GM18502 (cell line): ENCODE results near the gene NBPF11.
"Not testable (repeated sequence)": the region's sequence is repeated elsewhere in the genome, so short reads cannot be mapped to it uniquely, and the experiment has no call there.

Experiments used
- ATAC-seq: cut with Tn5 transposase; IDR thresholded peaks from one replicate; pipeline ENCODE4 v1.9.1; 2021; ENCODE audit warnings: mild to moderate bottlenecking; ENCODE audit not compliant: unreplicated experiment, poor library complexity

Gene NBPF11

GRCh38 chr1:148151911-148152656 is at the start of gene NBPF11:
Gene NBPF11 (minus strand): TSS chr1:148152281. CDS start chr1:148127003, 25,278 bp downstream.
- peak; percentile 77 for ATAC-seq

GRCh38 chr1:148197396-148197795 is 45.3 kb upstream of the NBPF11 start:
- not testable (repeated sequence) for ATAC-seq

- ATAC-seq, result not testable (repeated sequence)
These were observed 44.9 kb upstream of the NBPF11 start for GRCh38 chr1:148196949-148197348.

GRCh38 chr1:148195115-148195514 is 43.0 kb upstream of the NBPF11 start:
- not testable (repeated sequence) for ATAC-seq

- ATAC-seq, result not testable (repeated sequence)
These were observed 36.7 kb upstream of the NBPF11 start for GRCh38 chr1:148188768-148189167.

- ATAC-seq, result not testable (repeated sequence)
These were observed 26.6 kb upstream of the NBPF11 start for GRCh38 chr1:148178682-148179081.

GRCh38 chr1:148175414-148175813 is 23.3 kb upstream of the NBPF11 start:
- not testable (repeated sequence) for ATAC-seq

GRCh38 chr1:148171995-148172394 is 19.9 kb upstream of the NBPF11 start:
- ATAC-seq, result not testable (repeated sequence)

- no peak for ATAC-seq
These were observed 14.7 kb upstream of the NBPF11 start for GRCh38 chr1:148166558-148167492.

GRCh38 chr1:148162363-148162762 is 10.3 kb upstream of the NBPF11 start:
- ATAC-seq, result no peak

GRCh38 chr1:148161053-148161901 is 9.2 kb upstream of the NBPF11 start:
- ATAC-seq, result no peak

GRCh38 chr1:148160343-148161052 is 8.4 kb upstream of the NBPF11 start:
- ATAC-seq, result no peak

GRCh38 chr1:148160048-148160342 is 7.9 kb upstream of the NBPF11 start:
- ATAC-seq, result no peak

- ATAC-seq, result no peak
These were observed 6.4 kb upstream of the NBPF11 start for GRCh38 chr1:148158341-148159003.

- not testable (repeated sequence) for ATAC-seq
These were observed 5.7 kb upstream of the NBPF11 start for GRCh38 chr1:148157803-148158202.

- peak; percentile 39 for ATAC-seq
These were observed 3.6 kb upstream of the NBPF11 start for GRCh38 chr1:148155494-148156275.

- not testable (repeated sequence) for ATAC-seq
These were observed 714 bp upstream of the NBPF11 start for GRCh38 chr1:148152795-148153194.

- ATAC-seq, result peak; percentile 15
These were observed 686 bp downstream of the NBPF11 start for GRCh38 chr1:148151371-148151819.
